ENCODE measurements around the gene ADGRB3.
"Not testable (repeated sequence)": the region's sequence is repeated elsewhere in the genome, so short reads cannot be mapped to it uniquely, and the experiment has no call there.

Gene ADGRB3

GRCh38 chr6:68740828-68741500 lies 105.9 kb downstream of the ADGRB3 start:
- no peak overlapping the region for H3K27ac ChIP-seq (ENCODE audit: low read length)
- no peaks in the 10 kb centered on the region for H3K9me3 ChIP-seq (replicated peaks; ENCODE audit: insufficient read depth, low read length)
- no peak for DNase-seq
- no peaks in the 10 kb centered on the region for H3K79me2 ChIP-seq (ENCODE audit: low read length)
- H4K20me1 ChIP-seq (ENCODE audit: insufficient read depth, low read length): no peaks in the 10 kb centered on the region
- H3K9ac ChIP-seq (ENCODE audit: low read length): no peak overlapping the region
- H2AFZ ChIP-seq (ENCODE audit: low read length): 0 out of 2 replicates have a peak overlapping the region, but pooled peaks have one; percentile 23
- H3F3A ChIP-seq (ENCODE audit: insufficient read depth, low read length): peaks cover 4% of the 10 kb centered on the region; the same call in 1 of the 2 replicates
- no peak overlapping the region for H3K4me3 ChIP-seq (ENCODE audit: low read length)
- H3K36me3 ChIP-seq (replicated peaks; ENCODE audit: insufficient read depth, low read length): no peaks in the 10 kb centered on the region
- H3K4me1 ChIP-seq (ENCODE audit: low read length): peaks cover 5% of the 10 kb centered on the region; the same call in 1 of the 2 replicates
- TF ChIP-seq EZH2phosphoT487 (IDR thresholded peaks at IDR 0.05; ENCODE audit: low read length): no peak
- no peaks in the 10 kb centered on the region for H3K9me2 ChIP-seq (replicated peaks; ENCODE audit: insufficient read depth, low read length)
- H3K27me3 ChIP-seq (replicated peaks; ENCODE audit: insufficient read depth, low read length): no peaks in the 10 kb centered on the region
- no peak overlapping the region for H3K4me2 ChIP-seq (ENCODE audit: low read depth, low read length)

GRCh38 chr6:68741501-68742386 lies 106.7 kb downstream of the ADGRB3 start:
- H4K20me1 ChIP-seq (ENCODE audit: insufficient read depth, low read length): no peaks in the 10 kb centered on the region
- H3K4me2 ChIP-seq (ENCODE audit: low read depth, low read length): no peak overlapping the region
- H3K27me3 ChIP-seq (replicated peaks; ENCODE audit: insufficient read depth, low read length): no peaks in the 10 kb centered on the region
- DNase-seq: no peak
- no peak overlapping the region for H3K9ac ChIP-seq (ENCODE audit: low read length)
- no peaks in the 10 kb centered on the region for H3K9me3 ChIP-seq (replicated peaks; ENCODE audit: insufficient read depth, low read length)
- H3K79me2 ChIP-seq (ENCODE audit: low read length): no peaks in the 10 kb centered on the region
- no peak for TF ChIP-seq EZH2phosphoT487 (IDR thresholded peaks at IDR 0.05; ENCODE audit: low read length)
- TF ChIP-seq CTCF (IDR thresholded peaks at IDR 0.05; ENCODE audit: low read length): no peak
- no peak for TF ChIP-seq EZH2 (optimal IDR thresholded peaks at IDR 0.05; ENCODE audit: low read depth, low read length)
- no peak overlapping the region for H2AFZ ChIP-seq (ENCODE audit: low read length)
- H3F3A ChIP-seq (ENCODE audit: insufficient read depth, low read length): peaks cover 4% of the 10 kb centered on the region; the same call in 1 of the 2 replicates
- H3K36me3 ChIP-seq (replicated peaks; ENCODE audit: insufficient read depth, low read length): no peaks in the 10 kb centered on the region
- no peak overlapping the region for H3K4me3 ChIP-seq (ENCODE audit: low read length)
- no peak overlapping the region for H3K27ac ChIP-seq (ENCODE audit: low read length)
- no peaks in the 10 kb centered on the region for H3K9me2 ChIP-seq (replicated peaks; ENCODE audit: insufficient read depth, low read length)
- peaks cover 5% of the 10 kb centered on the region; the same call in 1 of the 2 replicates for H3K4me1 ChIP-seq (ENCODE audit: low read length)

- TF ChIP-seq EZH2 (optimal IDR thresholded peaks at IDR 0.05; ENCODE audit: low read depth, low read length): no peak
- Histone ChIP-seq H3K27me3 (replicated peaks; ENCODE audit: insufficient read depth, low read length) (no peaks in the 10 kb centered on the region), H3K27ac (ENCODE audit: low read length) (no peak overlapping the region), H3K9me2 (replicated peaks; ENCODE audit: insufficient read depth, low read length) (no peaks in the 10 kb centered on the region), H3K36me3 (replicated peaks; ENCODE audit: insufficient read depth, low read length) (no peaks in the 10 kb centered on the region), H4K20me1 (ENCODE audit: insufficient read depth, low read length) (no peaks in the 10 kb centered on the region), H3K79me2 (ENCODE audit: low read length) (no peaks in the 10 kb centered on the region), H3K4me1 (ENCODE audit: low read length) (peaks cover 5% of the 10 kb centered on the region; the same call in 1 of the 2 replicates), H3K9me3 (replicated peaks; ENCODE audit: insufficient read depth, low read length) (no peaks in the 10 kb centered on the region), H3K4me2 (ENCODE audit: low read depth, low read length) (no peak overlapping the region), H2AFZ (ENCODE audit: low read length) (no peak overlapping the region), H3K4me3 (ENCODE audit: low read length) (no peak overlapping the region), H3F3A (ENCODE audit: insufficient read depth, low read length) (peaks cover 4% of the 10 kb centered on the region; the same call in 1 of the 2 replicates), H3K9ac (ENCODE audit: low read length) (no peak overlapping the region)
- no peak for DNase-seq
These were observed 108.0 kb downstream of the ADGRB3 start for GRCh38 chr6:68743099-68743498.

- not testable (repeated sequence) for H3K79me2 ChIP-seq (ENCODE audit: low read length); H3K9me3 ChIP-seq (replicated peaks; ENCODE audit: insufficient read depth, low read length); H3K9me2 ChIP-seq (replicated peaks; ENCODE audit: insufficient read depth, low read length); H3K4me2 ChIP-seq (ENCODE audit: low read depth, low read length); H3K27ac ChIP-seq (ENCODE audit: low read length); H3K4me3 ChIP-seq (ENCODE audit: low read length); H3K9ac ChIP-seq (ENCODE audit: low read length); DNase-seq; H3K36me3 ChIP-seq (replicated peaks; ENCODE audit: insufficient read depth, low read length); H3K4me1 ChIP-seq (ENCODE audit: low read length); H3K27me3 ChIP-seq (replicated peaks; ENCODE audit: insufficient read depth, low read length); H2AFZ ChIP-seq (ENCODE audit: low read length); H3F3A ChIP-seq (ENCODE audit: insufficient read depth, low read length); H4K20me1 ChIP-seq (ENCODE audit: insufficient read depth, low read length)
These were observed 109.3 kb downstream of the ADGRB3 start for GRCh38 chr6:68744376-68744775.
